Brain microvascular endothelial cell (primary cell): ENCODE measurements around the gene MEGF11.
"Not testable (repeated sequence)": the region's sequence is repeated elsewhere in the genome, so short reads cannot be mapped to it uniquely, and the experiment has no call there.

Experiments
- DNase-seq: peaks from one replicate; pipeline ENCODE4 v3.0.0-alpha.2; 2020
- H3K27ac ChIP-seq: fragments of 250-450 bp; sonication (Bioruptor Pico); 2 replicates; pipeline ENCODE4 v1.5.1; 2020; ENCODE audit warnings: mild to moderate bottlenecking, moderate library complexity
- H3K27me3 ChIP-seq: fragments of 250-450 bp; sonication (Bioruptor Pico); replicated peaks from 2 replicates; pipeline ENCODE4 v1.5.1; 2020; ENCODE audit warnings: mild to moderate bottlenecking
- H3K36me3 ChIP-seq: fragments of 250-450 bp; sonication (Bioruptor Pico); replicated peaks from 2 replicates; pipeline ENCODE4 v1.5.1; 2020; ENCODE audit warnings: mild to moderate bottlenecking
- H3K4me3 ChIP-seq: 2 replicates; pipeline ENCODE4 v1.5.1; 2011; ENCODE audit warnings: low read depth, mild to moderate bottlenecking, control low read depth, low read length, moderate library complexity
- CTCF ChIP-seq: IDR thresholded peaks from 2 replicates; pipeline ENCODE4 v1.5.1; 2011; ENCODE audit warnings: low read depth, mild to moderate bottlenecking, moderate library complexity, low read length, control low read depth, inconsistent platforms; ENCODE audit errors: missing control alignments
- in situ Hi-C: cut with HindIII; loops from 2 replicates; pipeline ENCODE4 v1.10.0; 2017; ENCODE audit warnings: low sequenced_read_pairs, low pct_ligation_motif_present

The MEGF11 gene

GRCh38 chr15:65881766-65882434, 371.6 kb downstream of the MEGF11 start:
- in situ Hi-C loops, result no loop called here
- Histone ChIP-seq H3K4me3 (no peak overlapping the region), H3K36me3 (peaks cover 66% of the 10 kb centered on the region), H3K27me3 (no peaks in the 10 kb centered on the region), H3K27ac (no peak overlapping the region)
- TF ChIP-seq CTCF, result no peak
- DNase-seq, result no peak

GRCh38 chr15:65877749-65878148, 375.8 kb downstream of the MEGF11 start:
- TF ChIP-seq CTCF, result no peak
- in situ Hi-C loops, result no loop called here
- H3K36me3 ChIP-seq, result peaks cover 56% of the 10 kb centered on the region
- H3K4me3 ChIP-seq, result no peak overlapping the region
- H3K27me3 ChIP-seq, result no peaks in the 10 kb centered on the region
- H3K27ac ChIP-seq, result no peak overlapping the region
- no peak for DNase-seq

- peaks cover 42% of the 10 kb centered on the region for H3K36me3 ChIP-seq
- in situ Hi-C loops, result no loop called here
- no peak for DNase-seq
Measured at GRCh38 chr15:65875458-65875857, 378.1 kb downstream of the MEGF11 start.

GRCh38 chr15:65873256-65873655, 380.3 kb downstream of the MEGF11 start:
- in situ Hi-C loops, result loop anchor here (25.0 kb wide), 1 partner anchor 236 kb away; no protein-coding TSS in a partner anchor
- DNase-seq, result no peak
- H3K4me3 ChIP-seq, result no peak overlapping the region
- no peak overlapping the region for H3K27ac ChIP-seq
- peaks cover 22% of the 10 kb centered on the region for H3K36me3 ChIP-seq
- H3K27me3 ChIP-seq, result no peaks in the 10 kb centered on the region
- no peak for TF ChIP-seq CTCF

More at GRCh38 chr15:65875458-65875857, 378.1 kb downstream of the MEGF11 start:
- no peak overlapping the region for H3K27ac ChIP-seq
- no peak for TF ChIP-seq CTCF
- no peaks in the 10 kb centered on the region for H3K27me3 ChIP-seq
- H3K4me3 ChIP-seq, result no peak overlapping the region

- H3K27ac ChIP-seq, H3K27me3 ChIP-seq, H3K4me3 ChIP-seq: not testable (repeated sequence)
- DNase-seq, result peak; percentile 28
- H3K36me3 ChIP-seq, result peaks cover 16% of the 10 kb centered on the region
- in situ Hi-C loops, result loop anchor here (25.0 kb wide), 1 partner anchor 235 kb away; no protein-coding TSS in a partner anchor
Measured at GRCh38 chr15:65872596-65872995, 381.0 kb downstream of the MEGF11 start.

- not testable (repeated sequence) for DNase-seq, H3K27ac ChIP-seq, H3K4me3 ChIP-seq, H3K27me3 ChIP-seq
- in situ Hi-C loops, result loop anchor here (25.0 kb wide), 1 partner anchor 235 kb away; no protein-coding TSS in a partner anchor
- H3K36me3 ChIP-seq, result peaks cover 10% of the 10 kb centered on the region
Measured at GRCh38 chr15:65871886-65872285, 381.7 kb downstream of the MEGF11 start.
